Loucy (cell line): ENCODE data around the gene NECTIN1.

Source experiments
- EZH2phosphoT487 ChIP-seq: fragments of 200-600 bp; IDR thresholded peaks from 2 replicates; pipeline ENCODE4 v1.6.1; 2018; ENCODE audit warnings: antibody characterized with exemption, mild to moderate bottlenecking, moderate library complexity, borderline replicate concordance
- TF ChIP-seq, protein P1 (sequence below): fragments of 200-600 bp; sonication (generic); conservative IDR thresholded peaks from 2 replicates; pipeline ENCODE4 v1.5.1; 2014; ENCODE audit warnings: mild to moderate bottlenecking, antibody characterized with exemption, low read length

DNA sequence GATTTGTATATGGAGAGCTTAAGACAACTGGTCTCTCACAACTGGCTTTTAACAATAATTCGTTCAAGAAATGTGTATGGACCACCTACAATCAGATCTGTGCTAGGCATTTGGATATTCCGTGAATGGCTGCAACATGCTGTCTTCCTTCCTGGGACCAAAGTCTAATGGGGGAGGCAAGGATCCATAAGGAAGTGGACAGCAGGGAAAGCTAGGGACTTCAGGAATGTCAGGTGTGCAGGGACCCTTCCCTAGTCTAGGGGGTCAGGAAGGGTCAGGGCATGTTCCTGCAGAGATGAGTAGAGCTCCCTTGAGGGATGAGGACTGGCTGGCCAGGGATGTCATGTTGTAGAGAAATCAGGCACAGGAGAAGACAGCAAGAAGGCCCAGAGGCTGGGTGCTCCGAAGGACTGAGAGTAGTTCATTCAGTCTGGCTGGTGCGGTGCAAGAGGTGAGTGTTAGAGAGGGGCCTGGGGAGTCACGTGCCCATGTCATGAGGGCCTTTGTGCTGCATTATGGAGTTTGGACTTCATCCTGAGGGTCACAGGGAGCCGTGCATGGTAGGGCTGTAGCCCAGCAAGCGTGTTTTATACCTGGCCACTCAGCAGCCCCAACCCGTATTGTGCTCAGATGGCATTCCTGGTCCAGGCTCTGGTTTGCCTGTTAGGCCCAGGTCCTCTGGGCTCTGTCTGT lies 8.5 kb upstream of the NECTIN1 start:
- TF ChIP-seq, protein P1, sequence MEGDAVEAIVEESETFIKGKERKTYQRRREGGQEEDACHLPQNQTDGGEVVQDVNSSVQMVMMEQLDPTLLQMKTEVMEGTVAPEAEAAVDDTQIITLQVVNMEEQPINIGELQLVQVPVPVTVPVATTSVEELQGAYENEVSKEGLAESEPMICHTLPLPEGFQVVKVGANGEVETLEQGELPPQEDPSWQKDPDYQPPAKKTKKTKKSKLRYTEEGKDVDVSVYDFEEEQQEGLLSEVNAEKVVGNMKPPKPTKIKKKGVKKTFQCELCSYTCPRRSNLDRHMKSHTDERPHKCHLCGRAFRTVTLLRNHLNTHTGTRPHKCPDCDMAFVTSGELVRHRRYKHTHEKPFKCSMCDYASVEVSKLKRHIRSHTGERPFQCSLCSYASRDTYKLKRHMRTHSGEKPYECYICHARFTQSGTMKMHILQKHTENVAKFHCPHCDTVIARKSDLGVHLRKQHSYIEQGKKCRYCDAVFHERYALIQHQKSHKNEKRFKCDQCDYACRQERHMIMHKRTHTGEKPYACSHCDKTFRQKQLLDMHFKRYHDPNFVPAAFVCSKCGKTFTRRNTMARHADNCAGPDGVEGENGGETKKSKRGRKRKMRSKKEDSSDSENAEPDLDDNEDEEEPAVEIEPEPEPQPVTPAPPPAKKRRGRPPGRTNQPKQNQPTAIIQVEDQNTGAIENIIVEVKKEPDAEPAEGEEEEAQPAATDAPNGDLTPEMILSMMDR, result no peak
- no peak for TF ChIP-seq EZH2phosphoT487
